Measurements from ENCODE around the gene RDH11. TPM values are rescaled to one million over a fixed set of nuclear protein-coding genes. Genes with fewer than 3 reads are reported as not detected.

The RDH11 gene
- total and polyA plus RNA-seq, 2 donors (not counting 3 experiments of a cell fraction or from before 2014, with no cell fraction given): 79.8 to 93.2 TPM

- CTCF ChIA-PET: interaction anchor here (1.0 kb wide), 1 partner anchor 72 kb away, joined by 3 read pairs; no protein-coding TSS in a partner anchor
- DNase-seq (ENCODE audit: low read depth, low spot score): no peak
- no peaks in the 10 kb centered on the region for H3K9me3 ChIP-seq (replicated peaks; ENCODE audit: control insufficient read depth, insufficient read depth, low read length)
- no peak overlapping the region for H3K4me3 ChIP-seq (replicated peaks in 1 of 3; ENCODE audit: insufficient read depth in 1 of 3, low read depth in 1 of 3, low read length in 3 of 3)
- BruUV-seq (replicated peaks): no TSS peak
- no peak overlapping the region for H3K9ac ChIP-seq (replicated peaks; ENCODE audit: extremely low read depth, insufficient read depth, low read length)
- peaks cover 10% of the 10 kb centered on the region for H3K4me1 ChIP-seq (ENCODE audit: control insufficient read depth, extremely low read depth, insufficient read depth, low read length)
- dilution Hi-C loops (cut with MboI; ENCODE audit: extremely low pct_ligation_motif_present, low sequenced_read_pairs) (no loop called here), intact Hi-C loops (cut with micrococcal nuclease) (no loop called here)
- no peaks in the 10 kb centered on the region for H3K9me1 ChIP-seq (replicated peaks; ENCODE audit: control insufficient read depth, extremely low read depth, insufficient read depth, low read length)
- no peaks in the 10 kb centered on the region for H3K27me3 ChIP-seq (ENCODE audit: control insufficient read depth in 2 of 2, insufficient read depth in 2 of 2, low read length in 2 of 2)
- H4K20me1 ChIP-seq (replicated peaks; ENCODE audit: control insufficient read depth, extremely low read depth, insufficient read depth, low read length): no peaks in the 10 kb centered on the region
- FAIRE-seq: no peak
- H3K27ac ChIP-seq (ENCODE audit: insufficient read depth, low read depth, low read length): no peak overlapping the region
- POLR2A ChIA-PET: no interaction called here
- H3K36me3 ChIP-seq (ENCODE audit: control insufficient read depth in 2 of 2, extremely low read depth in 1 of 2, insufficient read depth in 2 of 2, low read length in 2 of 2): peaks cover 25 to 37% of the 10 kb centered on the region in 2 experiments
- no peak overlapping the region for H2AFZ ChIP-seq (ENCODE audit: low read depth, low read length)
- no peak overlapping the region for H3K4me2 ChIP-seq (ENCODE audit: insufficient read depth, low read length)
- TF ChIP-seq GATA2 (IDR thresholded peaks at IDR 0.05; ENCODE audit: insufficient read depth, insufficient read length, low read depth, low read length) (no peak), MYC (IDR thresholded peaks at IDR 0.05; ENCODE audit: low read depth, low read length) (no peak), POLR2A (IDR thresholded peaks at IDR 0.05; ENCODE audit: low read depth, low read length) (no peak), MAX (IDR thresholded peaks at IDR 0.05; ENCODE audit: insufficient read depth, insufficient read length) (no peak), CTCF (IDR thresholded peaks at IDR 0.05; ENCODE audit: extremely low read depth in 1 of 2, insufficient read depth in 1 of 2, low read depth in 1 of 2, low read length in 2 of 2) (no peak), POLR2AphosphoS5 (IDR thresholded peaks at IDR 0.05; ENCODE audit: insufficient read depth, low read depth, low read length) (no peak), EZH2 (IDR thresholded peaks at IDR 0.05; ENCODE audit: borderline replicate concordance, low read depth, low read length, severe bottlenecking) (no peak), JUN (IDR thresholded peaks at IDR 0.05; ENCODE audit: borderline replicate concordance, insufficient read depth, insufficient read length, low read depth) (no peak), FOS (IDR thresholded peaks at IDR 0.05; ENCODE audit: borderline replicate concordance, insufficient read depth, low read length) (no peak)
- peaks cover 45% of the 10 kb centered on the region for H3K79me2 ChIP-seq (ENCODE audit: control insufficient read depth, insufficient read depth, low read length)
Observed at GRCh38 chr14:67690011-67690410, 5.6 kb downstream of the RDH11 start.

All from endothelial cell of umbilical vein (primary cell).